ENCODE data around the gene SLAMF9. TPM values are rescaled to one million over a fixed set of nuclear protein-coding genes. Genes with fewer than 3 reads are reported as not detected.
A peak's percentile ranks its signal among the peaks of the same experiment; 100 is the strongest.

SLAMF9 gene
- total and polyA plus RNA-seq, 11 donors, result 0.24 to 0.88 TPM; not detected in 9

GRCh38 chr1:159943278-159943640 lies 10.8 kb downstream of the SLAMF9 start:
- Histone ChIP-seq H3K27me3 (peaks cover 0 to 23% (median 0%) of the 10 kb centered on the region in 9 donors), H3K36me3 (no peaks in the 10 kb centered on the region), H3K9me3 (no peaks in the 10 kb centered on the region), H3K4me1 (peaks cover 0 to 16% (median 10%) of the 10 kb centered on the region in 12 donors), H3K27ac (no peak overlapping the region), H3K4me3 (no peak overlapping the region)
- DNase-seq, result no peak
- WGBS, 4 donors, result 78 to 93% (median 85%) methylated on average over 3 to 5 of the region's 5 CpGs
- ATAC-seq, result no peak
- intact Hi-C loops (cut with DNase I), result loop anchor here in 1 of 10 donors (10.0 kb wide), 1 partner anchor 138 kb away; the partner anchor contains the start of gene FCRL6
- TF ChIP-seq CTCF (IDR thresholded peaks at IDR 0.05) (no peak), POLR2A (IDR thresholded peaks at IDR 0.05) (no peak)

- 91 to 95% (median 93%) methylated on average over 15 of the region's 15 CpGs for WGBS, 4 donors
- TF ChIP-seq CTCF (IDR thresholded peaks at IDR 0.05) (no peak), POLR2A (IDR thresholded peaks at IDR 0.05) (no peak)
- intact Hi-C loops (cut with DNase I), result loop anchor here in 1 of 10 donors (10.0 kb wide), 1 partner anchor 138 kb away; the partner anchor contains the start of gene FCRL6
- Histone ChIP-seq H3K9me3 (no peaks in the 10 kb centered on the region), H3K4me1 (peaks cover 0 to 16% (median 10%) of the 10 kb centered on the region in 12 donors), H3K27me3 (peaks cover 0 to 23% (median 0%) of the 10 kb centered on the region in 9 donors), H3K36me3 (no peaks in the 10 kb centered on the region), H3K4me3 (no peak overlapping the region), H3K27ac (no peak overlapping the region)
- DNase-seq, result peak in 1 of 5 donors; percentile 16
- ATAC-seq, result no peak
Observed at GRCh38 chr1:159942632-159943277, 11.3 kb downstream of the SLAMF9 start.

GRCh38 chr1:159941591-159942560 lies 12.2 kb downstream of the SLAMF9 start:
- TF ChIP-seq CTCF (IDR thresholded peaks at IDR 0.05) (no peak), POLR2A (IDR thresholded peaks at IDR 0.05) (no peak)
- H3K4me1 ChIP-seq, result peaks cover 0 to 22% (median 11%) of the 10 kb centered on the region in 12 donors
- intact Hi-C loops (cut with DNase I), result loop anchor here in 1 of 10 donors (10.0 kb wide), 1 partner anchor 137 kb away; the partner anchor contains the start of gene FCRL6
- ATAC-seq, result no peak
- peaks cover 0 to 27% (median 0%) of the 10 kb centered on the region in 9 donors for H3K27me3 ChIP-seq
- no peaks in the 10 kb centered on the region for H3K36me3 ChIP-seq
- no peak overlapping the region for H3K4me3 ChIP-seq
- no peak for DNase-seq
- H3K27ac ChIP-seq, result no peak overlapping the region
- H3K9me3 ChIP-seq, result no peaks in the 10 kb centered on the region
- WGBS, 4 donors, result 81 to 92% (median 82%) methylated on average over 13 to 15 of the region's 15 CpGs

GRCh38 chr1:159941141-159941540 lies 12.9 kb downstream of the SLAMF9 start:
- Histone ChIP-seq H3K4me1 (peaks cover 0 to 29% (median 16%) of the 10 kb centered on the region in 12 donors), H3K4me3 (no peak overlapping the region), H3K27ac (no peak overlapping the region), H3K27me3 (peaks cover 0 to 31% (median 0%) of the 10 kb centered on the region in 9 donors), H3K9me3 (no peaks in the 10 kb centered on the region), H3K36me3 (no peaks in the 10 kb centered on the region)
- ATAC-seq (no peak), DNase-seq (no peak)
- TF ChIP-seq CTCF (IDR thresholded peaks at IDR 0.05) (no peak), POLR2A (IDR thresholded peaks at IDR 0.05) (no peak)
- intact Hi-C loops (cut with DNase I), result loop anchor here in 1 of 10 donors (10.0 kb wide), 1 partner anchor 136 kb away; the partner anchor contains the start of gene FCRL6
- 82 to 90% (median 83%) methylated on average over 4 to 5 of the region's 5 CpGs for WGBS, 4 donors
